ENCODE data around the gene STXBP6.

Gene STXBP6

DNA sequence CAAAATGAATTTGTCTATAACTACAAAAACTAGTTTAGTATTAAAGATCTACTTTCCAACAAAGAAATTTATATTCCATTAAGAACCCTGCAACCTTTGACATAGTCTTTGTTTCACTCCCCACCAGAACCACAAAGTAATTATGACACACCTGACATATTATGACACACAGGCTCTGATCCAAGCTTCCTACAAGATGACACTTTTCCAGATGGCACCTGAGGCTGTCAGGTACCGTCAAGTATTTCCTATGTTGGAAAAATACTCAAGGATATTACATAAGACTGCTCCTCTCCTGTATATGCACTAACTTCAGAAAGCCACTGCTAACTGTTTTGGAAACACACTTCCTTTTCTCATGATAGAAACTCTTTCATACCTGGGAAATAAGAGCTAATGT, 38.9 kb downstream of the STXBP6 start:
- no peak for DNase-seq

DNA sequence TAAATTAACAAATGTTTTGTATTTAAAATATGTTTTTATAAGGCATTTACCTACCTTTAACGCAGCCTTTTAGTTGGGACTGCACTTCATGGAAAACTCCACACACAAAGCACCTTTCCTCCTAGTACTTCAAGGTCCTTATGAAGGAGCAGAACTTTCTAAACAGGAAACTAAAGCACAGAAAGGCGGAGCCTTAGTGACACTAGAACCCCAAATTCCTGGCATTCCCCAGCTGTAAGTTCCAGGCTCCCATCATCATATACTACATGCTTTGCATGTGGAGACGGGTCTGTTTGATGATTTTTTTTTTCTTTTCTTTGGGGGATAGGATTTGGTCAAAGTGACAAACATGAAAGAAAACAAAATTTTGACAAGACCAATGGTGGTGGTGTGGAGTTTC, 39.5 kb downstream of the STXBP6 start:
- DNase-seq, result peak; percentile 27

DNA sequence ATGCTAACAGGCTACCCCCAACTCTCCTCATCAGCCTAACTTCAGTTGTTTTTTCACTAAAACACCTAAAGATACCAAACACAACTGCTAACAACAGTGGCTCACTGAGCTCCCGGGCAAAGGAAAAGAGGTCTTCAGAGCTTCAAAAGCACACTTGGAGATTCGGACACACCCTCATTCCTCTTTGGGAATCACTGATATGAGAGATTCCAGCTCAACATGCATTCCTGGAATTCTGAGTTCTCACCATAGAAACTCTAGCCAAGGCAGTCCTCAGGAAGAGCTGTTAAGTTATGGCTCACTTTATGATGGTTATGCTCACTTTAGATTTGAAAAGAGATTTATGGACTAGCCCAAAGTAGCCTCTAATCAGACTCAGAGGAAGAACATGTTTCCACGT, 40.1 kb downstream of the STXBP6 start:
- DNase-seq, result peak; percentile 89

DNA sequence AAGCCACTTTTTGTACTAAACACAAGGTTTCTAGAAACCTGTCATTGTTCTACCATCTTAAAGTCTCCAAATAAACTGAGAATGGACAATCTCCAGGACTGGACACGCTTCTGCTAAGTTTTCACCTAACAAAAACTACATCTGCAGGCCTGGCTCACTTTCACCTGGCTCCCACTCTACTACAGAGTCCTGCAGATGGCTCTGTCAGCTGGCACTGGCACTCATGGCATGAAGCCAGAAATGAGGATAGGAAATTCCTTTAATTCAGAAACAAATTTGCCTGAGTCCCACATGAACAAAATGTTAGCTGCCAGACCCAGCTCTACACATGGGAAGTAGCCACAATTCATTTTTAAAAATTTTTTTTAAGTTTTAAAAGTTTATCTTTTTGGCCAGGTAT, 42.1 kb downstream of the STXBP6 start:
- no peak for DNase-seq

DNA sequence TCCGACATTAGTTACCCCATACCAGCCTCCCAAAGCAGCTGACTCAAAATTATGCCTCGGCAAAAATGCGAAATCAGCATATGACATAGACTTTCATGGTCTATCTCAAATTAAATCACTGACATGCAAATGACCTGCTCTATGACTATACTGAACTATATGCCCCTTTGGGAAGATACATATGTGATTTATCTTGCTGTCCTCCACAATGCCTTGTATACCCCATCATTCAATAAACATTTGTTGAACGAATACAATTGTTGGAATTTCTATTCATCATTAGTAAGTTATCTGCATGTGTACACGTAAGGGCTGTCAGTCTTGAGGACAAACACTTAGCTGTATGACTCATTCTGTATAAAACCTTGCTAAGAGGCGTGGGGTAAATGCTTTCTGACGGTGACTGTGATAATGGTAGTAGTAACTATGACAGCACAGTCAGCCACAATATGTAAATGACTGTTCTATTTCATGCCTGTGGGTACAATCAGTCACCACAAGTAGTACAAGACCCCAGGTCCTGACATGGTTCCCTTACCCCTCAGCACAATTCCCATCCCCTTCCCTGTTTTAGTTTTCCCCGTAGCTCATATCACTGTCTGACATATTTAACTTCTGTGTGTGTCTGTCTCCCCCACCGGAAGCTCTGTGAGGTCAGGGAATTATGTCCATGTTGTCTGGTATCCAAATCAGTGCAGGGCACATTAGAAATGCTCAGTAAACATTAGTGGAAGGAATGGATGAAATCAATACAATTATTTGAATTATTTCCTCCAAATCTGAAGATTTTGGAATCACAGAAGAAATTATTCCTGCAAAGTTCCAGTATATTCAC, 42.8 kb downstream of the STXBP6 start:
- DNase-seq, result peak; percentile 97

DNA sequence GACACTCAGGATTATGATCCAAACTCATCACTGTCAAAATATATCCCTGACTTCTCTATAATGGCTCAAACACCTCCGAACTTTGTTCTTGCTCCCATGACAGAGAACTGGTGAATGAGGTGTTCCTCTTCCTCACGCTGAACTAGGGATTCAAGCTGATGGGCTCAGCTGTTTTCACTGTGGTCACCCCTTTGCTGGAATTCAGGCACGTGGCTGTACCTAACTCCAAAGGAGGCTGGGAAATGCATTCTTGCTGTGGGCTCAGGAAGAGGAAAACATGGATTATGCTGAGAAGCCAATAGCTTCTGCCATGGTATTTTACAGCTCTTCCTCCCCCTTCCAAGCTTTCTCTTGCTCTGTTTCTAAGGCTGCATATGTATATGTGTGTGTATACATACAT, 43.9 kb downstream of the STXBP6 start:
- DNase-seq, result no peak

DNA sequence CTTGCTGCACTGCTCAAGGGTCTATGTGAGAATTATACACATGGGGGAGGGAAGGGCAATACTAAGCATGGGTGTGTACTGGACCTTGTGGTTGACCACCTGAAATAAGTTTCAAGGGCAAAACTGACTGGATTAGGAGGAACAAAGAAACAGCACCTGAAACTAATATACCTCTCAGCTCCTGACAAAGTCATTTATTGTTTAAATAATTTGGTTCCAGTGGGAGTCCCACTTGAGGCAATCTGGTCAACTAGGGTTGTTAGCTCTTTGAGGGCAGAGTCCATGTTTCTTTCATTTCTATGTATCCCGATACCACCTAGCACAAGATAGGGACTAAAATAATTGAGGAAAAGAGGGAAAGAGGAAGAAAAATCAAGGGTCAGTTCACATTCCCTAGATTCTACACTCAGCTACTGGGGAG, 45.5 kb downstream of the STXBP6 start:
- DNase-seq, result no peak

DNA sequence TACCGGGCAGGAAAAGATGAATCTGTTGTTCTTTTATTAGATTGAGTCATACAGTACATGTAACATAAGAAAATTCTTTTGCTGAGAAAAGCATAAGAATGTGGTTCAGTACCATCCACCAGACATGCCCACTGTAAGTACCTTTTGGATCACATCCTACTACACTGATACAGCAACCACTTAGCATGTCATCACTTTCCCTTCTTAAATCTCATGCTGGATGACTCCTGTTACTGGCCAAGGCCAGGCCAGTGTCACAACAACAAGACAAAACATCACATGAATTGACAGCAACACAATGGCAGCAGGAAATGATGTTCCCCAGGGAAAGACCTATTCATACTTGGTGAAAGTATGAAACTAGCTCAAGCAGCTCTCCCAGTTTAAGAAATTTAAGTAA, 46.4 kb downstream of the STXBP6 start:
- DNase-seq, result peak; percentile 73

DNA sequence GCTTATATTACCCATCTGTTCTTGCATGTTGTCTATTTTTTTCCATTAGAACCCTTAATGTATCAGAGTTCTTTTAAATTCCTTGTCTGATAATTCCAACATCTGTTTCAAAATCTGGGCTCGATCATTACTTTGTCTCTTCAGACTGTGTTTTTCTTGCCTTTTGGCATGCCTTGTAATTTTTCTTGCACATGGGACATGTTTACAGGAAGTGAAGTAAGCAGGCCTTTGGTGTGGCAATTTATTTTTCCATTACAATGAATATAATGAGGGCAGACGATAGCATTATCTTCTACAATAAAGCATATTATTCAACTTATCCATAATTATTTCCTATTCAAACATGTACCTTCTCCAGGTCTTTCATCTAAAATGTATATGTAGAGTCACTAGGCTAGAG, 48.3 kb downstream of the STXBP6 start:
- DNase-seq, result no peak

DNA sequence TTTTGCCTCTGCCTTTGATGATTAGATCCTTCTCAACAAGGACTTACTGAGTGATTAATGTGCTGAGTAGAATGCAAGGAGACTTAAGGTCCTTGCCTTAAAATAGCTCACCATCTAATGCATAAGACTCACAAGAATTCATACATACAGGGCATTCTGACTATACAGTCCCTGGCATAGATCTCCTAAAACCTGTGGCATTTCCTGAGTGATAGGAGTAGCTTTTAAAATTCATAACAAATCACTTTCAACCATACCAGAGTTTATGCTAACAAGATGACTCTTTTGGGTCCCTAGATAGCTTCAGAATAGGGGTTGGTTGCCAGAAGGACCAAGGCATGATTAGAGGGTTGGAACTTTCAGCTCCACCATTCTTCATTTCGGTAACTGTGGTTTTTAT, 48.8 kb downstream of the STXBP6 start:
- DNase-seq, result peak; percentile 89

DNA sequence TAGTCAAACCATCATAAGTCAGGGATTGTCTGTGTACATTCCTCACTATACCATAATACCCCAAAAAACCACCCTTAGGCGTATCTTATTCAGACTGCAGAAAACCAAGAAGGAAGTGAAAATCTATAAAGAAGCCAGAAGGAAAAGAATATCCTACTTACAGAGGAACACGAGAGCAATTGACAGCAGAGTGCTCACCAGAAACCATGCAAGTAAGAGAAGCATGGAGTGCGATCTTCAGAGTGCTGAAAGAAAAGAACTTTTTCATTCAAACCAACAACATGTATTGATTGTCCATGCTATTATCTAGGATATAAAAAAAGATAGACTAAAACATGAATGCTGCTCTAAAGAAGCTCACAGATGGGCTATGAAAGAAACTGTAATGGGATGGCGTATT, 50.8 kb downstream of the STXBP6 start:
- DNase-seq, result no peak

DNA sequence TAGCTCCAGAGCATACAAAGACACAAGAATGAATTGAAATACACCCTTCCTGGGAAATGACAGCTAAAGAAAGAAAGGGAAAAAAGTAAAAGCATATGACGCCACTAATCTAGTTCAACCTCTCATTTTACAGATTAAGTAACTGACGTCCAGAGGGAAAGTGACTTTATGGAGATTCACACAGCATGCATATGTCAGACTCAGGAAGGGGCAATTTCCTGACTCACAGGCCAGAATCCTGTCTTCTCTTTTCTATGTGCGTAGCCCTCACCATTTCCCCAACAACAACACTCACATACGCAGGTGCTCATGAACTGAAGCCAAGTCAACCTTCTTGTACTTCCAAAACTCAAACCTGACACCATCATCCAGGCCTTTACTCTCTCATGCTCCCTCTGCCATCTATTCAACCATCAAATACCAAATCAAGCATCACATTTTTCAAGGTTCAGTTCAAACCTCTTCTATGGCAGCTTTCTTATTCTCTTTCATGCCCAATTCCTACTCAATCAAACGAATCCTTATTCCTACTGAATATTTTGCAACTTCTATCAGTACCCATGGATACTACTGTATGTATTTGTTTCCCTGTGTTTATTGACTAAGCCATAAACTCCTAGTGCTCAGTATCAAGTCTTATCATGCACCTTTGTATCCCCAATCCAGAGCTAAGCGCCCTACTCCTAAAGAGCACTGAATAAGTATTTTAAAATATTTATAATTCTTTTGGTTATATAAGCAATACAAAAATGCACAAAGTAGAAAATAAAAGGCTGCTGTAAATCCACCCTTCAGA, 52.8 kb downstream of the STXBP6 start:
- DNase-seq, result no peak

DNA sequence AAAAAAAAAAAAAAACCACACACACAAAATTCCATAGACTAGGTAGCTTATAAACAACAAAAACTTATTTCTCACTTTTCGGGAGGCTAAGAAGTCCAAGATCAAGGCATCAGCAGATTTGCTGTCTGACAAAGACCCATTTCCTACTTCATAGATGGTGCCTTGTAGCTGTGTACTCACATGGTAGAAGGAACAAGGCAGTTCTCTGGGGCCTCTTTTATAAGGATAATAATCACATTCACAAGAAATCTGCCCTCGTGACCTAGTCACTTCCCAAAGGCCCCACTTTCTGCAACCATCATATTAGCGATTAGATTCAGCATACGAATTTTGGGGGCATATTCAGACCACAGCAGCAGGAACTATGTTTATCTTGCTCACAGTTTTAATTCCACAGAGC, 54.9 kb downstream of the STXBP6 start:
- DNase-seq, result no peak

DNA sequence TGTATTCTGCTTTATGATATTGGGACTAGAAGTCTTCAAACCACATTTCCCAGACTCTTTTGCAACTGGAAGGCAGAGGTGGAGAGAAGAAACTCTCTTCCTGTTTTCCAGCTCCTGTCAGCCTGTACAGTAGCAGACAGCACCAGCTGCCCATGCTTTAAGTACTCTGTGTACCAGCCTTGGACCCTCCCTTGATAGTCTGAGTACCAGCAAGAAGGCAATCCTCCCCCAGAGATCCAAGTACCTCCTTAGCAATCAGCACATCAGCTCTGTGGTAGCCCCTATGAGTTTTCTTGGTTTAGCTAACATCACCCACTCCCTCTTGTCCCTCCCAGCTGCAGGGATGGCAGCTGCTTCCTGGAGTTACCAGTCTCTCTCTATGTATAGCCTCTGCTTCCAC, 56.3 kb downstream of the STXBP6 start:
- no peak for DNase-seq

DNA sequence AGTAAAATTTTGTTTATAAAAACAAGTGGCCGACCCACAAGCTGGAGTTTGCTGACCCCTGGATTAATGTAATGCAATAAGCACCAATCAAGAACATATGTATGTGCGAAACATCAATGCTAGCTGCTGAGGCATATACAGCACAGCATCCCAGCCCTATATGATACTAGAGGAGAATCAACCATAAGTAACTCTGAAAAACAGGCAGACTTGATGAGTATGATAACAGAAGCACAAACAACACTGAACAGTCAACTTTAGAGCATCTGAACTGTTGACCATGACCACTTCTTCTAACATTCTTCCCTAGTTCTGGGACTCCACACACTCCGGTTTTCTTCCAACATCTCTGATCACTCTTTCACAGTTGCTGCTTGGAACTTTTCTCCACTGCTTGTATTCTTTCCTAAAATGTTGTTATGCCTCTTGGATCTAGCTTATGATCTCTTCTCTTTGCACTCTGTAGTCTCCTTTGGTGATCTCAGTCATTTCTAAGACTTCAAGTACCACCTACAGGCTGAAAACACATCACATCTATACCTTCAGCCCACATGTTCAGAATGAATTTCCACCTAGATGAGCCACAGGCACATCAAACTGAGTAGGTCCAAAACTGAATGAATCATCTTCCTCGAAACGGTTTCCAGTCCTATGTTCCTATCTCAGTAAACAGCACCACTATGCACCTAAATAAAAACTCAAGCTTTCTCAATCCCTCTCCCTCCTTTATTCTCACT, 57.2 kb downstream of the STXBP6 start:
- no peak for DNase-seq

DNA sequence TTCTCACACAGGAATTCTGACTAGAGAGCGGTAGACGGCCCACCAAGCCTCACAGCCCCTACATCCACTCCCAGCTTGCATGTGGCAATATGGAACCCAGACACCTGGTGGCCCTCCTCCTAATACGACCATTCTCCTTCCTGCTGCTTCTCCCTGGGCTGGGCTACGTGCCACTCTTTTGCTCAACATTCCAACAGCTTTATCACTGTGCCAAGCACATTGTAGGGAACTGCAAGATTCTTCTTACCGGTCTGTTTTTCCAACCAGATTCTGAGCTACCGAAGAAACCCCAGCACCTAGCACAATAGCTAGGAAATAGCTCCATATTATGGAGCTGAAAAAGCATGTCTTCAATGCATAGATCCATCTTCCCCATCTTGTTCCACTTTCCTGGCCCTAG, 58.1 kb downstream of the STXBP6 start:
- DNase-seq, result no peak

DNA sequence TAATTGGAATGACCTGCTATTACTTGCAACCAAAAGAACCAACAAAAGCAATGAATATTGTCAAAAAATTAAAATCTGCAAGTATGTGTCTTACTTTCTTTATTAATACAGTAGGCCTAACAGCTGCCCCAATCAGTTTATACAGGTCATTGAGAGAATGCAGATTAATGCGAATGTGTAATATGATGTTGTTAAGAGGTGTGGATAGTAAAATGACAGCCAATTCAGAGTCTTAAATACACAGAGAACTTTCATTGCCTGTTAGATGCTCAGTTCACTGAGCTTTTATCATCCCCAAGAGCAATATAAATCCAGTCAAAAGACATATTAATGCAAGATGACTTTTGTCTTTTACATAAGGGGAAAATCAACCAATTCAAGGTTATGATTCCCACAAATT, 58.7 kb downstream of the STXBP6 start:
- DNase-seq, result no peak

DNA sequence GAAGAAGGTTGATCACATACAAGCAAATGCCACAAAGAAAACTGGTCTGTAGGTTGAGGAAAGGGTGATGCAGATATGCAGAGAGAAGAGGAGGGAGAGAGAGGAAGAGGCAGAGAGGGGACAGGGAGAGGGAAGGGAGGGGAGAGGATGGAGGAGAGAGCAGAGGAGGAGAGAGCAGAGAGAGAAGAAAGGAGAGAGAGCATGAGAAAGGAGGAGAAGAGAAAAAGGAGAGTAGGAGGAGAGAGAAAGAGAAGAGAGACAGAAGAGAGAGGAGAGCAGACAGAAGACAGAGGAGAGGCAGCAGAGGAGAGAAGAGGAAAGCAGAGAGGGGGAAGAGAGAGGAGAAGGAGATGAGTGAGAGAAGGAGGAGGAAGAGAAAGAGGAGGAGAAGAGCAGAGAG, 59.2 kb downstream of the STXBP6 start:
- no peak for DNase-seq

DNA sequence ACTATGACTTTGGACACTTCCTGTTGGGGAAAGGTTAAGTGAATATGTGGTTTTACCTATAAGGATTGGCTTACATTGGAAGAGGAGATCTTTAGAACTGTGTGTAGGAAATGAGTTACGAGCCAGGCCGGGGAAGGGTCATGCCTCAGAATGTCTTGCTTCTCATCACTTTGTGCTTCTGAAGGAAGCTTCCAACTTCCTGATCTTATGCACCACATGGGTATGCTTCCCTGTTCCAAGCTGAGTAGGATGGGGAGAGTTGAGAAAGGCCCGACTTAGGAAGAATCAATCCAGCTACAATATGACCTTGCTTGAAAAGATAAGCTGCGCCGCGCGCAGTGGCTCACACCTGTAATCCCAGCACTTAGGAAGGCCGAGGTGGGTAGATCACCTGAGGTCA, 59.9 kb downstream of the STXBP6 start:
- DNase-seq, result no peak

DNA sequence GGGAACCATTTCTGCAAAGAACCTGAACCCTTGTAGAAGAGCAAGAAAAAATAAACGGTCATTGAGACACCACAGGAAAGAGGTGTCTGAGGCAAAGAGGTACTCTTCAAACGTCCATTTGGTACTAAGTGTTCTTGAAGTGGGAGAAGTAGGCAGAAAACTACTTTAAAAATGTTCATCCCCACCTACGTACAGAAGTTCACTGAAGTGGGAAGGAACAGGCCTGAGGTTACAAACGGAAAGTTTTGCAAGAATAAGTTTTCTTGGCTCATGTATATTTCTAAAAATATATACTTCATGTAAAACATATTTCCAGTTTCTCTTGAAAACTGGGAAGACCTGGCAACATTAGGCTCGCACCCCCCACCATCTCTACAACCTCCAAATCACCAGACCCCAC, 61.2 kb downstream of the STXBP6 start:
- no peak for DNase-seq

DNA sequence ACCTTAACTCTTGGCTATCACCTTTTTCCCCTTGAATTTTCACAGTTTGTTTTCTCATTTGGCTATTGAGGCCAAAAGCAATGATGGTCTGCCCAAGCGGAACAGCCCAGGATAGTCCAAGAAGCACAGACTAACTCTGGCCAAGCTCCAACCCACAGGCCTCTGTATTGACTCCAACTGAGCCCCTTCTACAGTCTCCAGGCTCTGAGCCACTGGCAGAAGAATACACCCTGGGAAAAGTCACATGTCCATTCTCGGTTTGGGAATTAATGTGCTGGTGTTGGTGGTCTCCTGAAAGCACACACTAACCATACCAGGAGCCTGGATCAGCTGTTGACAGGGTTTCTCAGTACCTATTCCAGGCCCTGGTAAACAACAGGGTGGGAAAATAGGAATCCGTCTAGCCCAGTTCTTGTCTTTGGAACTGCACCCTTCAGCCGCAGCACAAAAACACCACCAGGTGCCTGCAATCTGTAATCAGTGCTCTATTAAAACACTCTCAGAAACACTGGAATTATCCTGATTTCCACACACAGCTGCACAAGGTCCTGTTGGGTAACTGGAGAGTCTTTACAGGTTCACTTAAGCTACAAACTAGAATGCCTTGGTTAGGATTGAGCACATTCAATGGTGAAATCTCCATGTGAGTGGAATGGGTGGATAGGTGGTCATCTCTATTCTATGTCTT, 63.6 kb downstream of the STXBP6 start:
- no peak for DNase-seq

DNA sequence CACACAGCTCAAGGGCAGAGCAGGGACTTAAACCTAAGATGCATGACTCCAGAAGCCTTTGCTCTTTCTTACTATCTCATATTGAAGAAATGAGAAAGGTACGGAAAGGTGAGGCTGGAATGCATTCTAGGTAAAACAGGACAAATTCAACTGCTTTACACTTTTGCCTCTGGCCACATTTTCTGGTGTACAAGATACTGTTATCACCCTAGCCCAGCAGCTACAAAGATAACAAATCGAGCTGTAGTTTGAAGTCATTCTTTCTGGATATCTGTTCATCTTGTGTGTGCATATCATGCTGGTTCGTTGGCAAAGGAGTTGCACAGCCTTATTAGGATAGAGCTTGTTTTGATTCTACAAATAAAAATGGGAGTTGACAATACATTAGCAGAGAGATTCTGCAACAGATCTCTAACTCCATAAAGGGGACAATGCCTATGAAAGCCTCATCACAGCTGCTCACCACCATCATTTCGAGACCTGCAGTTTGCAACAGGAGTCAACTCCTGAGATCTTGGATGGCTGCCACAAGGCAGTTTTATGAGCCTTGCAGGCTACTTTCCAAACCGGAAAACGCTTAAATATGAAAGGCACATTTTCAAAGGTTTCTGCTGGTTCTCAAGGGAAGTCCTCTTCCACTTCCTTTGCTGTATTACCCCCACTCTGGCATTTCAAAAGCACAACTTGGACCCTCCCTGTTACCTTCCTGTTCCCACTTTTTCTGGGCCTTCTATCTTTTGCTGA, 64.9 kb downstream of the STXBP6 start:
- peak; percentile 42 for DNase-seq

Measured in fibroblast of skin of right biceps (primary cell).